NB4 (cell line): ENCODE measurements around the gene SLC26A8.
A peak's percentile ranks its signal among the peaks of the same experiment; 100 is the strongest.
"Not testable (repeated sequence)": the region's sequence is repeated elsewhere in the genome, so short reads cannot be mapped to it uniquely, and the experiment has no call there.

Source experiments
- DNase-seq: peaks from one replicate; pipeline ENCODE4 v3.0.0; 2010; ENCODE audit warnings: low read depth
- H3K4me3 ChIP-seq: one replicate; pipeline ENCODE4 v1.5.1; 2011; ENCODE audit warnings: mild to moderate bottlenecking, low read depth, low read length, moderate library complexity
- MYC ChIP-seq: IDR thresholded peaks from 2 replicates; pipeline ENCODE4 v1.6.1; 2011; ENCODE audit warnings: low read depth, low read length
- POLR2A ChIP-seq: IDR thresholded peaks from 2 replicates; pipeline ENCODE4 v1.6.1; 2011; ENCODE audit warnings: mild to moderate bottlenecking; ENCODE audit not compliant: insufficient read length; ENCODE audit errors: extremely low read depth
- TF ChIP-seq, protein P1 (sequence below): IDR thresholded peaks from 2 replicates; pipeline ENCODE4 v1.6.1; 2011; ENCODE audit warnings: low read depth, low read length
- TF ChIP-seq, protein P2 (sequence below): IDR thresholded peaks from one replicate; pipeline ENCODE4 v1.5.1; 2012; ENCODE audit warnings: low read depth, low read length

SLC26A8 gene

DNA sequence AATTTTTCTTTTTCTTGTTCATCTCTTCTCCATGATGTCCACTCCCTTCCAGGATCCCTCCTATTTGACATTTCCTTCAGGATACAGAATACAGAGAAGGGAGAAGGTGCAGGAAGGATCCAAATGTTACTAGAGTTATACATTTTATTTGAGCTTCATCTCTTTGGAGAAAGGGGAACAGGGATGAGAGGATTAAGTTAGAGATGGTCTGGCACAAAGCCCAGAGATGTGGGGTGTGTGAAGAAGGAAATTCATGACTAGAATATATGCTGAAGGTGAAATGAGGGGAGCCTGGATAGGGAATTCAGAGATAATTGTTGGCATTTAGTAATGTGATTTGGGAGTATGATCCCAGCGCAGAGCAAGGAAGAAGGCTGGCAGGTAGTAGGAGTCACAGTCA lies 81.1 kb downstream of the SLC26A8 start:
- TF ChIP-seq POLR2A: no peak
- TF ChIP-seq, protein P1, sequence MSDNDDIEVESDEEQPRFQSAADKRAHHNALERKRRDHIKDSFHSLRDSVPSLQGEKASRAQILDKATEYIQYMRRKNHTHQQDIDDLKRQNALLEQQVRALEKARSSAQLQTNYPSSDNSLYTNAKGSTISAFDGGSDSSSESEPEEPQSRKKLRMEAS: no peak
- no peak for TF ChIP-seq MYC
- TF ChIP-seq, protein P2, sequence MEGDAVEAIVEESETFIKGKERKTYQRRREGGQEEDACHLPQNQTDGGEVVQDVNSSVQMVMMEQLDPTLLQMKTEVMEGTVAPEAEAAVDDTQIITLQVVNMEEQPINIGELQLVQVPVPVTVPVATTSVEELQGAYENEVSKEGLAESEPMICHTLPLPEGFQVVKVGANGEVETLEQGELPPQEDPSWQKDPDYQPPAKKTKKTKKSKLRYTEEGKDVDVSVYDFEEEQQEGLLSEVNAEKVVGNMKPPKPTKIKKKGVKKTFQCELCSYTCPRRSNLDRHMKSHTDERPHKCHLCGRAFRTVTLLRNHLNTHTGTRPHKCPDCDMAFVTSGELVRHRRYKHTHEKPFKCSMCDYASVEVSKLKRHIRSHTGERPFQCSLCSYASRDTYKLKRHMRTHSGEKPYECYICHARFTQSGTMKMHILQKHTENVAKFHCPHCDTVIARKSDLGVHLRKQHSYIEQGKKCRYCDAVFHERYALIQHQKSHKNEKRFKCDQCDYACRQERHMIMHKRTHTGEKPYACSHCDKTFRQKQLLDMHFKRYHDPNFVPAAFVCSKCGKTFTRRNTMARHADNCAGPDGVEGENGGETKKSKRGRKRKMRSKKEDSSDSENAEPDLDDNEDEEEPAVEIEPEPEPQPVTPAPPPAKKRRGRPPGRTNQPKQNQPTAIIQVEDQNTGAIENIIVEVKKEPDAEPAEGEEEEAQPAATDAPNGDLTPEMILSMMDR: no peak

DNA sequence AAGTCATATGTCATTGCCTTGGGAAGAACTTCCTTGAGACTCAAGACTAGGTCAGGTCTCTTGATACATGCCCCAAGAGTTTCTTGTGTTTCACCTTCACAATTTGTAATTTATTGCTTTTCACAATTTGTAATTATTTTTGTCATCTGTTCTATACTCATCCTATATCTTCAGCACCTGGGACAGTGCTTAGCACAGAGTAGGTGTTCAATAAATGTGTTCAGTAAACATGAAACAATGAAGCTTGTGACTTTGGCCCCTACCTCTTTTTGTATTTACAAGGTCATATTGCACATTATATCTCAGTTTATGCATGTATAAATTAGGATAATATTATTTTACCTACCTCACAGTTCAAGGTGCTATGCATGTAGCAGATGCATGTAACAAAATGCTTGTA lies 82.1 kb downstream of the SLC26A8 start:
- H3K4me3 ChIP-seq: no peak overlapping the region
- TF ChIP-seq MYC: no peak
- TF ChIP-seq, protein P2: no peak
- TF ChIP-seq, protein P1: no peak
- no peak for DNase-seq

More for the DNA sequence above, 81.1 kb downstream of the SLC26A8 start:
- no peak for DNase-seq
- no peak overlapping the region for H3K4me3 ChIP-seq

DNA sequence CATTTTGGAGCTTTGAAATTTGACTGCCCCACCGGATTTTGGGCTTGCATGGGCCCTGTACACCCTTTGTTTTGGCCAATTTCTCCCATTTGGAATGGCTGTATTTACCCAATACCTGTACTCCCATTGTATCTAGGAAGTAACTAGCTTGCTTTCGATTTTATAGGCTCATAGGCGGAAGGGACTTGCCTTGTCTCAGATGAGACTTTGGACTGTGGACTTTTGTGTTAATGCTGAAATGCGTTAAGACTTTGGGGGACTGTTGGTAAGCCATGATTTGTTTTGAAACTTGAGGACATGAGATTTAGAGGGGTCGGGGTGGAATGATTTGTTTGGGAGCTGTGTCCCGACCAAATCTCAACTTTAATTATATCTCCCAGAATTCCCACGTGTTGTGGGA lies 83.3 kb downstream of the SLC26A8 start:
- not testable (repeated sequence) for DNase-seq, H3K4me3 ChIP-seq

DNA sequence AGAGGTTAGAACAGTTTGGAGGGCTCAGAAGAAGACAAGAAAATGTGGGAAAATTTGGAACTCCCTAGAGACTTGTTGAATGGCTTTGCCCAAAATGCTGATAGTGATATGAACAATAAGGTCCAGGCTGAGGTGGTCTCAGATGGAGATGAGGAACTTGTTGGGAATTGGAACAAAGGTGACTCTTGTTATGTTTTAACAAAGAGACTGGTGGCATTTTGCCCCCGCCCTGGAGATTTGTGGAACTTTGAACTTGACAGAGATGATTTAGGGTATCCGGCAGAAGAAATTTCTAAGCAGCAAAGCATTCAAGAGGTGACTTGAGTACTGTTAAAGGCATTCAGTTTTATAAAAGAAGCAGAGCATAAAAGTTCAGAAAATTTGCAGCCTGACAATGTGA lies 84.4 kb downstream of the SLC26A8 start:
- DNase-seq, H3K4me3 ChIP-seq: not testable (repeated sequence)

DNA sequence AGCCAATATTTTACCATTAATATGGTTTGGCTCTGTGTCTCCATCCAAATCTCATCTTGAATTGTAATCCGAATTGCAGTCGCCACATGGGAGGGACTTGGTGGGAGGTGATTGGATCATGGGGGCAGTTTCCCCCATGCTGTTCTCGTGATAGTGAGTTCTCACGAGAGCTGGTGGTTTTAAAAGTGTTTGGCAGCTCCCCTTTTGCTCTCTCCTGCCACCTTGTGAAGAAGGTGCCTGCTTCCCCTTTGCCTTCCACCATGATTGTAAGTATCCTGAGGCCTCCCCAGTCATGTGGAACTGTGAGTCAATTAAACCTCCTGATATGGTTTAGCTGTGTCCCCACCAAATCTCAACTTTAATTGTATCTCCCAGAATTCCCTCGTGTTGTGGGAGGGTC lies 85.2 kb downstream of the SLC26A8 start:
- not testable (repeated sequence) for DNase-seq

DNA sequence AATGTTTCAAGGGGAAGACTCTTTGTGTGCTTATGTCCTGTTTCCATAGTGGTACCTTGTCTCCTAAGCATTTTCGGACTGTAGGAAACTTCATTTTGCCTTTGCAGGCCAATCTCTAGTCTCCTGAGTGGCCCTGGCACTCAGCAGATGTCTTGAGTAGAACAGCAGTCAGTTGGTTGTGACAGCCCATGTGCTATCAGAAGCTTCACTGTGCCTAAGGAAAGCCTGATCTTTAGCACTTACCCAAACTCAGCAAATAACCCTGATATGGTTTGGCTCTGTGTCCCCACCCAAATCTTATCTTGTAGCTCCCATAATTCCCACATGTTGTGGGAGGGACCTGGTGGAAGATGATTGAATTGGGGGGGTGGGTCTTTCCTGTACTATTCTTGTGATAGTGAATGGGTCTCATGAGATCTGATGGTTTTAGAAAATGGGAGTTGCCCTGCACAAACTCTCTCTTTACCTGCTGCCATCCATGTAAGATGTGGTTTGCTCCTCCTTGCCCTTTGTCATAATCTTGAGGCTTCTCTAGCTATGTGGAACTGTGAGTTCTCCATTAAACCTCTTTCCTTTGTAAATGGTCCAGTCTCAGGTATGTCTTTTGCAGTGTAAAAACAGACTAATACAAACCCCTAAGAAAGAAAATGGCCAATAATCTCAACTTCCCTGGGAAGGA lies 87.6 kb downstream of the SLC26A8 start:
- H3K4me3 ChIP-seq: no peak overlapping the region
- no peak for DNase-seq
- TF ChIP-seq, protein P1: no peak
- TF ChIP-seq, protein P2: no peak
- no peak for TF ChIP-seq POLR2A
- TF ChIP-seq MYC: no peak

More for the DNA sequence above, 85.2 kb downstream of the SLC26A8 start:
- not testable (repeated sequence) for H3K4me3 ChIP-seq

DNA sequence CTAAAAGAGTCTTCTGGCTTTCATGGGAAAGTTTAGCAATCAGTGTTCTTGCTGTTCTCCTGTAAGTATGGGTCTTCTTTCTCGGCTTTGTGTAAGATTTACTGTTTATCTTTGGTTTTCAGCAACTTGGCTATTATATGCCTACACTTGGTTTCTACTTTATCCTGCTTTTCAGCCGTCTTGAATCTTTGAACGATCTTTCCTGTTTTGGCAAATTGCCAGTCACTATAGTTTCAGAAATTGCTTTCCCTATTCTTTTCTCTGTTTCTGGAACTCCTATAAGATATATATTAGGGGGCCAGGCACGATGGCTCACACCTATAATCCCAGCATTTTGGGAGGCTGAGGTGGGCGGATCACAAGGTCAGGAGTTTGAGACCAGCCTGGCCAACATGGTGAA lies 89.0 kb downstream of the SLC26A8 start:
- no peak overlapping the region for H3K4me3 ChIP-seq
- DNase-seq: no peak
- TF ChIP-seq POLR2A (no peak), MYC (no peak)
- TF ChIP-seq, protein P1: no peak
- TF ChIP-seq, protein P2: no peak

DNA sequence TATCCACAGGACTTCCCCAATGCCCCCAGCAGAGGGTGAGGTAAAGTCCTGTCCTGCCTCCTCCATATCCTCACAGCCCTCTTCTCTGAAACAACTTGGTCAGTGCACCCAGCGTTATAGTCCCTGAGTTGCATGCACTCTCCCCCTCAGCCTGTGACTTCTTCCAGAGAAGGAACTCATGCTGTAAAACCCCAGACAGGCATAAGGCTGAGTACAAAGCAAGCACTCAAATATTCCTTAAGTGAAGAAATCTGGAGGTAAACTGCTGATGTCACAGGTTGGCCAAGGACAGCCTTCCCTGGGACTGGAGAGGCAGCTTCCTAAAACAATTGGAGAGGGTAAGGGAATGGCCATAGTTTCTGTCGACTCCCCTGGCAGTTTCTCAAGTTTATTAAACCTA lies 90.6 kb downstream of the SLC26A8 start:
- no peak for DNase-seq
- H3K4me3 ChIP-seq: no peak overlapping the region
- TF ChIP-seq, protein P2: no peak
- no peak for TF ChIP-seq MYC
- TF ChIP-seq, protein P1: no peak
- no peak for TF ChIP-seq POLR2A

DNA sequence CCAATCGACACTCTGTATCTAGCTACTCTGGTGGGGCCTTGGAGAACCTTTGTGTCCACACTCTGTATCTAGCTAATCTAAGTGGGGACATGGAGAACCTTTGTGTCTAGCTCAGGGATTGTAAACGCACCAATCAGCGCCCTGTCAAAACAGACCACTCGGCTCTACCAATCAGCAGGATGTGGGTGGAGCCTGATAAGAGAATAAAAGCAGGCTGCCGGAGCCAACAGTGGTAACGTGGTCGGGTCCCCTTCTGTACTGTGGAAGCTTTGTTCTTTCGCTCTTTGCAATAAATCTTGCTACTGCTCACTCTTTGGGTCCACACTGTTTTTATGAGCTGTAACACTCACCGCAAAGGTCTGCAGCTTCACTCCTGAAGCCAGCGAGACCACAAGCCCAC lies 92.6 kb downstream of the SLC26A8 start:
- DNase-seq: peak; percentile 39

More for the DNA sequence above, 92.6 kb downstream of the SLC26A8 start:
- not testable (repeated sequence) for H3K4me3 ChIP-seq
